ENCODE measurements around the gene CUBN.

Gene CUBN

DNA sequence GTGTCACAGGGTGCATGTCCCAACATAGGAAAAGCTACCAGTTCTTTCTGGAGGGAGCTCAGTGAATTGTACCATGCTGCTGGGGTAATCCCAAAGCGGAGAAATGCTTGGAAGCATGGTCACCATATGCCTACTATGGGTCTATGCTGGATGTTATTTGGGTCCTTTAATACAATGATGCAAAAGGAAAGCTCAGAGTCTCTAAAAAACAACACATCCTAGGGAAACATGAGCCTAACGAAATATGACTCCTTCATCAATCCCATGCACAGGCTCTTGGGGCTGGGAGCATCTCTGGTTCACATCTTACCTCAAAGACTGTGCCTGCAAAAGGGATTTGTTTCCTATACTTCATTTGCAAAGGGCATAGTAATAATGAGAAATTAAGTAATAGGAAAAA, 65.2 kb downstream of the CUBN start:
- TF ChIP-seq, protein P1, sequence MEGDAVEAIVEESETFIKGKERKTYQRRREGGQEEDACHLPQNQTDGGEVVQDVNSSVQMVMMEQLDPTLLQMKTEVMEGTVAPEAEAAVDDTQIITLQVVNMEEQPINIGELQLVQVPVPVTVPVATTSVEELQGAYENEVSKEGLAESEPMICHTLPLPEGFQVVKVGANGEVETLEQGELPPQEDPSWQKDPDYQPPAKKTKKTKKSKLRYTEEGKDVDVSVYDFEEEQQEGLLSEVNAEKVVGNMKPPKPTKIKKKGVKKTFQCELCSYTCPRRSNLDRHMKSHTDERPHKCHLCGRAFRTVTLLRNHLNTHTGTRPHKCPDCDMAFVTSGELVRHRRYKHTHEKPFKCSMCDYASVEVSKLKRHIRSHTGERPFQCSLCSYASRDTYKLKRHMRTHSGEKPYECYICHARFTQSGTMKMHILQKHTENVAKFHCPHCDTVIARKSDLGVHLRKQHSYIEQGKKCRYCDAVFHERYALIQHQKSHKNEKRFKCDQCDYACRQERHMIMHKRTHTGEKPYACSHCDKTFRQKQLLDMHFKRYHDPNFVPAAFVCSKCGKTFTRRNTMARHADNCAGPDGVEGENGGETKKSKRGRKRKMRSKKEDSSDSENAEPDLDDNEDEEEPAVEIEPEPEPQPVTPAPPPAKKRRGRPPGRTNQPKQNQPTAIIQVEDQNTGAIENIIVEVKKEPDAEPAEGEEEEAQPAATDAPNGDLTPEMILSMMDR (IDR thresholded peaks at IDR 0.05): no peak
- no peak for TF ChIP-seq ZFX (IDR thresholded peaks at IDR 0.05; ENCODE audit: borderline replicate concordance)
- H3K27ac ChIP-seq: no peak overlapping the region

DNA sequence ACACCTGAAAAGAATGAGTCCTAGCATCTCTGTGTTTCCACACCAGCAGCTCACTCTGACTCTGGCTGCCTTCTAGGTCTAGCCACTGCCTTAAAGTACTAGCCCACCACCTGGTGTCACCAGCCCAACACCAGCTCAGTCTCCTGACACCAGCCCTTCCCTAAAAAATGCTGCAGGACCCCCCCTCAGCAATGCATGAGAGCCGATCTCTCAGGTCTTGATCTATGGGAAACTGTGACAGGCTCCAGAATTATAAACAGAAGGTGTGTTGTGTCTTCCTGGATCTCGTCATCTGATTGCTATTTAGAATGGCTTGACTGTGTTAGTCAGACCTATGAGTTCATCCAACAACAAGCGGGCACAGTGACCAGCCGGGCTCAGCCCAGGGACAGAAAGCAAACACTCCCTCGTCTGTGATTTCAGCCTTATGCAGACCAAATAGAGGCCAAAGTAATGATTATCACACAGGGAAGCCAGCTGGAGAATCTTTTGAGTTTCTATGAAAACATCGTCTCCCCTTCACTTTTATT, 66.6 kb downstream of the CUBN start:
- H3K27ac ChIP-seq: no peak overlapping the region
- TF ChIP-seq, protein P1 (IDR thresholded peaks at IDR 0.05): no peak
- no peak for TF ChIP-seq ZFX (IDR thresholded peaks at IDR 0.05; ENCODE audit: borderline replicate concordance)

DNA sequence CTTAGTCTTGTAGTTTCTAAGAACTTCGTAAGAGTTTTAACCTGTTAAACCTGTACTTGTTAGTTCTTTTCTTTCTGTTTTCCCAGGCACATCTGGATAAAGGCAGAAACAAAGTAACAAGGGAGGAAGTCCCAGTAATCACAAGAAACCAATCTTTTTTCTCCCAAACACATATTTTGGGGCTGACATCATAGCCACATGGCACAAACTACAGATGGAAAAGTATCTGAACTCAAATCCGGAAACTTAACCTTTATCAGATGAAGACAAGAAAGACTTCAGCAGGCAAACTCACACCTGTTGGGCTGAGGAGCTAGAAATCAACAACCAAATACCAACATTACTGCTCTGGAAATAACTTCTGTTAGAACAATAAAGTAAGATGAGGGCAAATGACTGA, 67.1 kb downstream of the CUBN start:
- no peak for TF ChIP-seq ZFX (IDR thresholded peaks at IDR 0.05; ENCODE audit: borderline replicate concordance)
- TF ChIP-seq, protein P1 (IDR thresholded peaks at IDR 0.05): no peak
- H3K27ac ChIP-seq: no peak overlapping the region

DNA sequence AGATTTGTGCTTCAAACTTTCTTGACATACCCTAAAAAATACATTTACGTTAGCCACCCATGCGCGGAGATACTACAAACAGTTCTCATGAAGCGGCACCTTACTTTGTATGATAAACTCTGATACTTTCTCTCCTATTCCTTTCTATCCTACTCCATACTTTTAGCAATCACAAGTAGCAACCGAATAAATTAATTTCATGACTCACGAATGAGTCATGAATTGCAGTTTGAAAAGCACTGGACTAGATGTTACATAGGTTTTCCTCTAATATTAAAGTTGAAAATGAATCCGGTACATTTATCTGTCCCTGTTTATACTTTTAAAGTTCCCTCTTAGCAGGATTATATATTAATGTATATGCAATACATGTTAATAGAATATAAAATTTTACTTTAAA, 67.6 kb downstream of the CUBN start:
- TF ChIP-seq, protein P1 (IDR thresholded peaks at IDR 0.05): no peak
- no peak for TF ChIP-seq ZFX (IDR thresholded peaks at IDR 0.05; ENCODE audit: borderline replicate concordance)

DNA sequence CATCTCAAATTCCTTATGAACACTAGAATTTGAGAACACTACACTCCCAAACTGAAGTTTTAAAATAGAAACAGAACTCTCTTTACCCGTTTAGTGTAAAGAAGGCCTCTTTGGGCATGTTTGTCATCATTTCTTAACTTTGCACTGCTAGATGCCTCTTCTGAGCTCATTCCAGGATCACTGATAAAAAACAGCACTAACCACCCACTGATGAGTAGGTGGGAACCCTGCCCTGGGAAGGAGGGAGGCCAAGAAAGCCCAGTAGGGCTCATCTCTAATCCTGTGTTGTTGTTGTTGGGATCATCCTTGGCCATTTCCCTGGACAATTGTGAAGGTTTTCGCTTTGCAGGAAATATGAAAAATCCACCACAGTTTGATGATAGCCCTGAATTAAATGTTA, 68.2 kb downstream of the CUBN start:
- TF ChIP-seq, protein P1 (IDR thresholded peaks at IDR 0.05): no peak
- no peak for TF ChIP-seq ZFX (IDR thresholded peaks at IDR 0.05; ENCODE audit: borderline replicate concordance)
- H3K27ac ChIP-seq: no peak overlapping the region

More for the DNA sequence above, 67.6 kb downstream of the CUBN start:
- H3K27ac ChIP-seq: no peak overlapping the region

DNA sequence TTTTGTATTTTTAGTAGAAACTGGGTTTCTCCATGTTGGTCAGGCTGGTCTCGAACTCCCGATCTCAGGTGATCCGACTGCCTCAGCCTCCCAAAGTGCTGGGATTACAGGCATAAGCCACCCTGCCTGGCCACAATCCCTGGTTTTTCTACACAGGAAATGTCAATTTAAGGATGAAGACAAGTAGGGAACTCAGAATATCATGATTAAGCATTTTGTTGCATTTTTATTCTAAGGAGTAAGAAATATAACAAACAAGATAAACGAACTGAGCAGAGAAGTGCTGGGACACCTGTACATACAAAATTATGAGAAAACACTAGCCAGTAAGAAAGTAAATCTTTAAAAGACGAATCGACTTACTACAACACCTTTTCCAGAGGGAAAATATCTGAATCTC, 69.3 kb downstream of the CUBN start:
- no peak overlapping the region for H3K27ac ChIP-seq

DNA sequence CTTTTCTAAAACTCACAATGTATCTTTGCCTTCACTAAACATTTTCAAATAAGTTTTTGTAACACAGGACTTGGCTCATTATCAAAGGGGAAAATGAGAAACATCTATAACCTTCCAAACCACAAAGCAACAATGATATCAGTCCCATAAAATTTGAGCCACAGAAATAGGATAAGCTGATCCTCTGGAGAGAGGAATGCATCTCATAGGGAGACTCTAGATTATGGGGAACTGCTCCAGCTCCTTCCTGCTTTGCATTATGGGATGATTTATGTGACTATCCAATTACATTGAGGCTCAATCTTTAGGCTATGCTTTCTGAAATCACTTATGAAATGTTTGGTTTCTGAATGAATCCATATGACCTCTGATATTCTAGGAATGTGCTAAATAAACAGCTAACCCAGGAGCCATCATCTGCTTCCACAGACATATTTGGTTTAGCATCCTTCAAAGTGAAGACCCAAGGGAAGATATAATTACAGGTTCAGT, 70.4 kb downstream of the CUBN start:
- TF ChIP-seq ZFX (IDR thresholded peaks at IDR 0.05; ENCODE audit: borderline replicate concordance): no peak
- TF ChIP-seq, protein P1 (IDR thresholded peaks at IDR 0.05): no peak
- H3K27ac ChIP-seq: no peak overlapping the region

More for the DNA sequence above, 69.3 kb downstream of the CUBN start:
- TF ChIP-seq, protein P1 (IDR thresholded peaks at IDR 0.05): no peak
- no peak for TF ChIP-seq ZFX (IDR thresholded peaks at IDR 0.05; ENCODE audit: borderline replicate concordance)

Measured in 22Rv1 (cell line).